Peyer's patch (tissue), 4 donors: ENCODE measurements around the gene ROPN1B.

ENCODE experiments used
- POLR2A ChIP-seq, 2 donors: fragments of 450-650 bp; IDR thresholded peaks; one replicate each; pipeline ENCODE4 v1.5.1; 2017; ENCODE audit warnings: antibody characterized with exemption in 2 of 2, mild to moderate bottlenecking in 2 of 2, moderate library complexity in 2 of 2
- TF ChIP-seq, protein P1 (sequence below), 6 experiments: fragments of 450-650 bp in 4 of 6; fragments of 200-600 bp in 2 of 6; sonication (generic) in 1 of 6; IDR thresholded peaks; one replicate each; pipeline ENCODE4 v1.5.1; 2017 to 2019; ENCODE audit warnings: antibody characterized with exemption in 6 of 6, mild to moderate bottlenecking in 3 of 6, moderate library complexity in 1 of 6

DNA sequence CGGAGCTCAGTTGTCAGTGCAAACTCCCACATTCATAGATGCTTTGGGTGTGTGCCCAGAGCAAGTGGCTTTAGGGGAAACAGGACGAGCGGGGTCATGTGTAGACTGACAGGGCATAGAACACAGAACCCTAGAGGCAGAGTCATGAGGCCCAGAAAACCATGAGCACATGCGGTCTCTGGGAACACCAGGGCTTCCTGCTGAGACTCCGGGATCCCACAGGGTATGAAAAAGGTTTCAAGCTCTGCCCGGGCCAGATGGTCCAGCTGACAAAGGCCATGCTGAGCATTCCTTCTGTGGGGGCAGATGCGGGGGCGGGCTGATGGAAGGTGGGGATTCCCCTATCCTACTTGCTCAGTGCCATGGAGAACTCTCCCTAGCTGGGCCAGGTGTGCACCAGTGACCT, 44.8 kb downstream of the ROPN1B start:
- TF ChIP-seq, protein P1, sequence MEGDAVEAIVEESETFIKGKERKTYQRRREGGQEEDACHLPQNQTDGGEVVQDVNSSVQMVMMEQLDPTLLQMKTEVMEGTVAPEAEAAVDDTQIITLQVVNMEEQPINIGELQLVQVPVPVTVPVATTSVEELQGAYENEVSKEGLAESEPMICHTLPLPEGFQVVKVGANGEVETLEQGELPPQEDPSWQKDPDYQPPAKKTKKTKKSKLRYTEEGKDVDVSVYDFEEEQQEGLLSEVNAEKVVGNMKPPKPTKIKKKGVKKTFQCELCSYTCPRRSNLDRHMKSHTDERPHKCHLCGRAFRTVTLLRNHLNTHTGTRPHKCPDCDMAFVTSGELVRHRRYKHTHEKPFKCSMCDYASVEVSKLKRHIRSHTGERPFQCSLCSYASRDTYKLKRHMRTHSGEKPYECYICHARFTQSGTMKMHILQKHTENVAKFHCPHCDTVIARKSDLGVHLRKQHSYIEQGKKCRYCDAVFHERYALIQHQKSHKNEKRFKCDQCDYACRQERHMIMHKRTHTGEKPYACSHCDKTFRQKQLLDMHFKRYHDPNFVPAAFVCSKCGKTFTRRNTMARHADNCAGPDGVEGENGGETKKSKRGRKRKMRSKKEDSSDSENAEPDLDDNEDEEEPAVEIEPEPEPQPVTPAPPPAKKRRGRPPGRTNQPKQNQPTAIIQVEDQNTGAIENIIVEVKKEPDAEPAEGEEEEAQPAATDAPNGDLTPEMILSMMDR (IDR thresholded peaks at IDR 0.05), result no peak
- TF ChIP-seq POLR2A (IDR thresholded peaks at IDR 0.05), result no peak
